Prostate gland (tissue), 2 donors: ENCODE measurements around the gene KIF12. TPM values are rescaled to one million over a fixed set of nuclear protein-coding genes. Genes with fewer than 3 reads are reported as not detected.

Experiments
- DNase-seq: peaks from one replicate; pipeline ENCODE4 v3.0.0-alpha.2; 2019; ENCODE audit warnings: low spot score
- H3K27ac ChIP-seq, 2 donors: fragments of 200-600 bp; sonication (generic); 2 replicates each; pipeline ENCODE4 v1.5.1; 2017 to 2019
- H3K27me3 ChIP-seq: fragments of 200-600 bp; sonication (generic); replicated peaks from 2 replicates; pipeline ENCODE4 v1.5.1; 2019; ENCODE audit not compliant: insufficient read depth
- H3K36me3 ChIP-seq, 2 donors: fragments of 200-600 bp; sonication (generic); 1 replicate in 1 of 2; 2 replicates in 1 of 2; pipeline versions ENCODE4 v1.5.1 to v1.8.1; 2017 to 2019
- H3K4me1 ChIP-seq: fragments of 200-600 bp; sonication (generic); replicated peaks from 2 replicates; pipeline ENCODE4 v1.5.1; 2019
- H3K4me3 ChIP-seq, 2 donors: fragments of 200-600 bp; sonication (generic); 2 replicates each; pipeline ENCODE4 v1.5.1; 2017 to 2019
- H3K9me3 ChIP-seq: fragments of 200-600 bp; sonication (generic); 2 replicates; pipeline ENCODE4 v1.5.1; 2017
- CTCF ChIP-seq, 4 experiments: fragments of 200-600 bp in 2 of 4; fragments of 450-650 bp in 2 of 4; sonication (generic) in 2 of 4; IDR thresholded peaks; 1 replicate in 3 of 4; 2 replicates in 1 of 4; pipeline ENCODE4 v1.5.1; 2016 to 2019; ENCODE audit warnings: antibody characterized with exemption in 4 of 4, mild to moderate bottlenecking in 2 of 4, moderate library complexity in 2 of 4
- POLR2A ChIP-seq: fragments of 450-650 bp; IDR thresholded peaks from one replicate; pipeline ENCODE4 v1.6.1; 2016; ENCODE audit warnings: antibody characterized with exemption, mild to moderate bottlenecking
- POLR2AphosphoS5 ChIP-seq: sonication (generic); formaldehyde crosslinking; IDR thresholded peaks from one replicate; pipeline ENCODE4 v1.6.1; 2017; ENCODE audit warnings: antibody characterized with exemption
- WGBS: methylation state at CpG from one replicate; pipeline ENCODE4 v1.1.5; 2018; 5-methylcytosine and 5-hydroxymethylcytosine counted together
- intact Hi-C: fragments of 100-400 bp; cut with DNase I; formaldehyde crosslinking; loops from one replicate; pipeline ENCODE4 v1.14.2; 2022
- total RNA-seq, 2 donors: library from RNA; depleted of rRNA; stranded (reverse); fragments of >200 nt; gene quantifications; one replicate each; pipeline ENCODE4 v1.1.0, GENCODE V29; 2016

The KIF12 gene
- total RNA-seq, 2 donors from 2014 or later, result 8.4 to 21.5 TPM

DNA sequence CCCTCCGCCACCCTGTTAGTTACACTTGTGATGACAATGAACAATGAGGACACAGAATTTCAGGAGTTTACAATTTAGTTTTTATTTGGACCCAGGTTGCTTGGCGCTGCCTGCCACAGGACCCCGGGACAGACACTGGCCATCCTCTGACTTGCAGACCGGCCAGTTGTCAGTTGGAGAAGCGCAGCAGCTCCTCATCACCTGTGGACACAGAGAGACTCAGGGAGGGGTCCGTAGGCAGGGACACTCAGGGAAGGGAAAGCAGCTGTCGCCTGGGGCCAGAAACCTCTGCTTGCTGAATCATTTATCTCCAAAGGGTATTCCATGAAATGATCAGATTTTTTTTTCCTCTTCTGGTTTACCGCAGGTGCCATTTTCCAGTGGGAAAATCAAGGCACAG lies 39.0 kb downstream of the KIF12 start:
- Histone ChIP-seq H3K36me3 (no peaks in the 10 kb centered on the region), H3K4me3 (no peak overlapping the region), H3K27ac (no peak overlapping the region), H3K27me3 (no peaks in the 10 kb centered on the region), H3K9me3 (no peaks in the 10 kb centered on the region), H3K4me1 (no peaks in the 10 kb centered on the region)
- WGBS, result 87% methylated on average over 8 of the region's 8 CpGs
- no peak for TF ChIP-seq CTCF (IDR thresholded peaks at IDR 0.05)
- TF ChIP-seq POLR2AphosphoS5, result no peak
- TF ChIP-seq POLR2A, result no peak
- no peak for DNase-seq
- intact Hi-C loops, result no loop called here

DNA sequence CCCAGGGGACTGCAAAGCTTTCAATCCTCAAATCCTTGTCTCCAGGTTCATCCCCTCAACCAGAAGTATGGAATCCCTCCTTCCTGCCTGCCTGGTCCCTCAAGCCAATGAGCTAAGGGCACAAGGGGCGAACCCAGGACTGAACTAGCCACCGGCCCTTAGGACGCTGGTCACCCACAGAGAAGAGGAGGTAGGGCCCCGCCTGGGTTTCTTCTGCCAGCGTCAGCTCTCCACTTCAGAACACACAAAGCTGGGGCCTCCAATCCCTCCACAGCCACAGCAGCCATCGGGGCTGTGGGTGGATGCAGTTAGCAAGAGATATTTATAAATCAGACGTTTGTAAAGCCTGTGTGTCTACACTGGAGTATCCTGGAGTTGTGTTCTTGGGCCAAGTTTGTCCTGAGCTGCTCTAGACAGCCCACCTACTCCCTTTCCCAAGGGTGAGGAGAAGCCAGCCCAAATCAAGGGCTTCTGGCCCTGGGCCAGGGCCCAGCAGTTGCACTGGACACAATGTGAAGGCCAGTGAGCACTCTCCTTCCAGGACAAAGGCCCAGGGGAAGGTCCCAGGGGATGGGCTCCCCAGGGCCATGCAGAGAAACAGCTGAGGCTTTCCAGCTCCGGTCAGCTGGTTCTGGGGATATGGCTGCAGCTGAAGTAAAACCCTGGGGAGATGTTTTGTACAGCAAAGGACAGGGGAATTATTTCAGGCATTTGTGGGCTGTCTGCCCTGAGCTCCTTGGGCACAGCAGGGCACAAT lies 39.9 kb downstream of the KIF12 start:
- no peak for DNase-seq
- no peak for TF ChIP-seq POLR2AphosphoS5
- no peak for TF ChIP-seq POLR2A
- no peak for TF ChIP-seq CTCF (IDR thresholded peaks at IDR 0.05)
- Histone ChIP-seq H3K9me3 (no peaks in the 10 kb centered on the region), H3K27ac (no peak overlapping the region), H3K4me3 (no peak overlapping the region), H3K27me3 (no peaks in the 10 kb centered on the region), H3K36me3 (no peaks in the 10 kb centered on the region), H3K4me1 (no peaks in the 10 kb centered on the region)
- 84% methylated on average over 8 of the region's 8 CpGs for WGBS
- intact Hi-C loops, result no loop called here

DNA sequence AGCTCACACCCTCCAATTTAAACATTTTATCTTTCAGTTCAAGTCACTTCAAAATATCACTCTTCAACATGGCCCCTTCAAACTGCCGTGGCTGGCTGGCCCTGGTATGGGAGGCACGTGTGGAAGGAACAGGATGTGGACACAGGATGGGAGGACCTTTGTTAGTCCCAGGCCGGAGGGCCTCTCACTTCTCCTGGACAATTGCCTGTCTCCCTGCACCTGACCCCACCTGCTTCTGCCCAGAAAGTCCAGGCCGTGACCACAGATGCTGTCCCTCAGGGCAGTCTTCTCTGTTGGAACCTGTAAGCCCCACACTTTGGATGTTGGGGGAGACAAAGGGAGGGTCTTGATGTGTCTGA lies 40.4 kb downstream of the KIF12 start:
- no peak overlapping the region for H3K27ac ChIP-seq
- DNase-seq, result no peak
- TF ChIP-seq CTCF (IDR thresholded peaks at IDR 0.05) (no peak), POLR2AphosphoS5 (no peak), POLR2A (no peak)
- H3K4me1 ChIP-seq, result no peaks in the 10 kb centered on the region
- WGBS, result 80% methylated on average over 4 of the region's 4 CpGs
- no peaks in the 10 kb centered on the region for H3K36me3 ChIP-seq
- H3K9me3 ChIP-seq, result no peaks in the 10 kb centered on the region
- H3K4me3 ChIP-seq, result no peak overlapping the region
- intact Hi-C loops, result no loop called here
- no peaks in the 10 kb centered on the region for H3K27me3 ChIP-seq

DNA sequence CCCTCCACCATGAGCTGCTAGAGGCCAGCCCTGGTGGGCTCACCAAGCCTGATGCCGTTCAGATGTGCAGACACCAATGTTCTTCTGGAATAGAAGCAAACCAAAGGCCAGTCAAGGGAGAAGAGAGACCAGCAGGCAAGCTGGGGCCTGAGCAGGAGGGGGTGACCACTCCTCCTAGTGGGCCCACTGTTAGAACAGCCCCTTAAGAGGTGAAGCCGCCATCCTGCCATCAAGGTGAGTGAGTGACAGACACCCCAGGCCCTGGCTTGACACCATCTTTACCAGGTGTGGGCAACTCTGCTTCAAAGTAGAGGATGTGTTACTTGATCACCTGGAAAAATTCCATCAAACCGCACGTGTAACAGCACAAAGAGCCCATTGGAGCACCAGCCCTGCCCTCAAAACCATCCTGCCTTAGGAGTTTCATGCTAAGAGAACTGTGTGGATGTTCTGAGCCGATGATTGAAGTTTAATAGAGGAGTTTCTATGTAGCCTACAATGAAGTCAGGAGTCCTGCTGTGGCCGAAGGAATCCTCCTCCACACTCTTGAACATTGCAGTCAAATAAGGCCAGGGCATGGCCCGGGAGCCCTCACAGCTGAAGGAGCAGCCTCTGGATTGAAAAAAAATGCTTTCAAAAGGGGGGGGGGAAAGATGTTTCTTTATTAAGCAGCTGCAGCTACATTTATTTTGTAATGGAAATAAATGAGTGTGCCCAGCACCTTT lies 41.8 kb downstream of the KIF12 start:
- no peak for DNase-seq
- WGBS, result 51% methylated on average over 7 of the region's 7 CpGs

More for the DNA sequence above, 41.8 kb downstream of the KIF12 start:
- intact Hi-C loops, result no loop called here
- no peaks in the 10 kb centered on the region for H3K9me3 ChIP-seq
- H3K4me1 ChIP-seq, result no peaks in the 10 kb centered on the region
- H3K4me3 ChIP-seq, result no peak overlapping the region
- no peak overlapping the region for H3K27ac ChIP-seq
- no peaks in the 10 kb centered on the region for H3K27me3 ChIP-seq
- H3K36me3 ChIP-seq, result no peaks in the 10 kb centered on the region
- TF ChIP-seq CTCF (IDR thresholded peaks at IDR 0.05) (no peak), POLR2A (no peak), POLR2AphosphoS5 (no peak)
